ENCODE measurements around the gene CRIP3.

DNA sequence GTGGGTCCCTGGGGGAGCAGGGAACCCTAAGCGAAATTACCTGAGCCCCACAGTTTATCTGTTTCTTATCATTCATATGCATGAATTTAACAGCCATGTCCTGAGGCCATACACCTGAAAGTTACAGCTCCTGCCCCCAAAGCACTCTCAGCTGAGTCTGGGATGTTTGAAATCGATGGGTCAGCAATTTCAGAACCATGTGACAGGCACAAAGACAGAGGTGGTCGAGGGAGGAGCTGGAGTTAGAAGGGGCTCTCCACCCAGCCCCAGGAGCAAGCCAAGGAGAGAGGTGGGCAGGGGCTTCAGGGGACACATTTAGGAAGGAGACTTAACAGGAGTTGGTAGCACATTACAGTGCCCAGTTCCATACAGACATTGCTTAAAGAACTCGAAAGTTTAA, 50.4 kb downstream of the CRIP3 start:
- TF ChIP-seq, protein P1, sequence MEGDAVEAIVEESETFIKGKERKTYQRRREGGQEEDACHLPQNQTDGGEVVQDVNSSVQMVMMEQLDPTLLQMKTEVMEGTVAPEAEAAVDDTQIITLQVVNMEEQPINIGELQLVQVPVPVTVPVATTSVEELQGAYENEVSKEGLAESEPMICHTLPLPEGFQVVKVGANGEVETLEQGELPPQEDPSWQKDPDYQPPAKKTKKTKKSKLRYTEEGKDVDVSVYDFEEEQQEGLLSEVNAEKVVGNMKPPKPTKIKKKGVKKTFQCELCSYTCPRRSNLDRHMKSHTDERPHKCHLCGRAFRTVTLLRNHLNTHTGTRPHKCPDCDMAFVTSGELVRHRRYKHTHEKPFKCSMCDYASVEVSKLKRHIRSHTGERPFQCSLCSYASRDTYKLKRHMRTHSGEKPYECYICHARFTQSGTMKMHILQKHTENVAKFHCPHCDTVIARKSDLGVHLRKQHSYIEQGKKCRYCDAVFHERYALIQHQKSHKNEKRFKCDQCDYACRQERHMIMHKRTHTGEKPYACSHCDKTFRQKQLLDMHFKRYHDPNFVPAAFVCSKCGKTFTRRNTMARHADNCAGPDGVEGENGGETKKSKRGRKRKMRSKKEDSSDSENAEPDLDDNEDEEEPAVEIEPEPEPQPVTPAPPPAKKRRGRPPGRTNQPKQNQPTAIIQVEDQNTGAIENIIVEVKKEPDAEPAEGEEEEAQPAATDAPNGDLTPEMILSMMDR (IDR thresholded peaks at IDR 0.05; ENCODE audit: insufficient read depth, low read depth, low read length), result no peak
- no peak for TF ChIP-seq EZH2 (IDR thresholded peaks at IDR 0.05; ENCODE audit: insufficient read depth, low read length)

All from astrocyte (in vitro differentiated cells and primary cell).